Endothelial cell of umbilical vein (primary cell): ENCODE data around the gene VSTM2B. TPM values are rescaled to one million over a fixed set of nuclear protein-coding genes. Genes with fewer than 3 reads are reported as not detected.

ENCODE experiments used
- BruUV-seq: library from RNA; stranded (reverse); fragments of 400-500 nt; replicated peaks from 2 replicates; lab custom pipeline; 2021; lab: Mats Ljungman, UMichigan
- CTCF ChIA-PET: fragments of 300-600, 350-600 bp; sonication (Branson Sonifier 250); formaldehyde crosslinking; loops from one replicate; lab custom pipeline; 2021; ENCODE audit warnings: antibody characterized with exemption, inconsistent platforms; lab: Charles Lee
- POLR2A ChIA-PET: fragments of 300-600, 350-600 bp; sonication (Branson Sonifier 250); formaldehyde crosslinking; loops from one replicate; lab custom pipeline; 2021; ENCODE audit warnings: antibody characterized with exemption, inconsistent platforms; lab: Charles Lee
- DNase-seq: peaks from one replicate; pipeline ENCODE4 v3.0.0-alpha.2; 2011; ENCODE audit warnings: low read depth, low spot score
- FAIRE-seq: peaks from 2 replicates; lab custom pipeline; 2011; peaks lifted over from hg19 to GRCh38; lab: Jason Lieb, UNC
- H2AFZ ChIP-seq: 2 replicates; pipeline ENCODE4 v1.6.0; 2012; ENCODE audit warnings: low read depth, low read length, control low read depth, inconsistent platforms
- H3K27ac ChIP-seq: 2 replicates; pipeline ENCODE4 v1.5.1; 2011; ENCODE audit warnings: low read depth, mild to moderate bottlenecking, control low read depth, low read length, moderate library complexity; ENCODE audit not compliant: insufficient read depth
- H3K27me3 ChIP-seq, 2 experiments: 2 replicates each; pipeline versions ENCODE4 v1.6.0 to v1.6.1; 2011; ENCODE audit warnings: low read length in 2 of 2, mixed read lengths in 1 of 2; ENCODE audit not compliant: control insufficient read depth in 2 of 2, insufficient read depth in 2 of 2
- H3K36me3 ChIP-seq, 2 experiments: 2 replicates in 1 of 2; 3 replicates in 1 of 2; pipeline ENCODE4 v1.5.1; 2011; ENCODE audit warnings: low read length in 2 of 2, mild to moderate bottlenecking in 1 of 2, moderate library complexity in 1 of 2; ENCODE audit not compliant: control insufficient read depth in 2 of 2, insufficient read depth in 2 of 2; ENCODE audit errors: extremely low read depth in 1 of 2
- H3K4me1 ChIP-seq: 3 replicates; pipeline ENCODE4 v1.5.1; 2011; ENCODE audit warnings: mild to moderate bottlenecking, low read length; ENCODE audit not compliant: control insufficient read depth, insufficient read depth; ENCODE audit errors: extremely low read depth
- H3K4me2 ChIP-seq: 2 replicates; pipeline ENCODE4 v1.6.1; 2011; ENCODE audit warnings: low read length, control low read depth, mixed read lengths; ENCODE audit not compliant: insufficient read depth
- H3K4me3 ChIP-seq, 3 experiments: fragments of 200-600 bp in 1 of 3; sonication (generic), shearing (Covaris generic) in 1 of 3; replicated peaks in 1 of 3; 2 replicates each; pipeline ENCODE4 v1.5.1; 2011 to 2016; ENCODE audit warnings: control low read depth in 3 of 3, low read length in 3 of 3, mild to moderate bottlenecking in 2 of 3, inconsistent platforms in 1 of 3, low read depth in 1 of 3, moderate library complexity in 1 of 3; ENCODE audit not compliant: insufficient read depth in 1 of 3
- H3K79me2 ChIP-seq: 2 replicates; pipeline ENCODE4 v1.6.0; 2012; ENCODE audit warnings: low read length, inconsistent platforms; ENCODE audit not compliant: control insufficient read depth, insufficient read depth
- H3K9ac ChIP-seq: replicated peaks from 2 replicates; pipeline ENCODE3; 2011; ENCODE audit warnings: low read length, control low read depth; ENCODE audit not compliant: insufficient read depth; ENCODE audit errors: extremely low read depth
- H3K9me1 ChIP-seq: replicated peaks from 3 replicates; pipeline ENCODE4 v1.6.0; 2011; ENCODE audit warnings: mild to moderate bottlenecking, low read length; ENCODE audit not compliant: control insufficient read depth, insufficient read depth; ENCODE audit errors: extremely low read depth
- H3K9me3 ChIP-seq: replicated peaks from 2 replicates; pipeline ENCODE4 v1.5.1; 2012; ENCODE audit warnings: low read length, inconsistent platforms; ENCODE audit not compliant: control insufficient read depth, insufficient read depth
- H4K20me1 ChIP-seq: replicated peaks from 2 replicates; pipeline ENCODE3; 2011; ENCODE audit warnings: mild to moderate bottlenecking, low read length; ENCODE audit not compliant: control insufficient read depth, insufficient read depth; ENCODE audit errors: extremely low read depth
- FOS ChIP-seq: IDR thresholded peaks from 2 replicates; pipeline ENCODE4 v1.6.1; 2011; ENCODE audit warnings: mild to moderate bottlenecking, low read length, moderate library complexity, borderline replicate concordance; ENCODE audit not compliant: insufficient read depth
- GATA2 ChIP-seq: IDR thresholded peaks from 2 replicates; pipeline ENCODE4 v1.7.0; 2011; ENCODE audit warnings: low read depth, mild to moderate bottlenecking, moderate library complexity, mixed read lengths, low read length; ENCODE audit not compliant: insufficient read length, insufficient read depth
- dilution Hi-C: fragments of 300-500 bp; cut with MboI; formaldehyde crosslinking; loops from one replicate; pipeline ENCODE4 v1.15.0; 2019; ENCODE audit warnings: low sequenced_read_pairs; ENCODE audit not compliant: extremely low pct_ligation_motif_present
- intact Hi-C: fragments of 100-400 bp; cut with micrococcal nuclease; formaldehyde crosslinking; loops from one replicate; pipeline ENCODE4 v1.10.0; 2022
- polyA plus RNA-seq, 4 experiments: library from polyadenylated mRNA; depleted of rRNA in 3 of 4; stranded (reverse) in 3 of 4; unstranded in 1 of 4; fragments of >200 nt; gene quantifications; 2 replicates each; pipeline versions ENCODE4 v1.2.1 to v1.2.3, GENCODE V29; 2011 to 2012; ENCODE audit warnings: missing spikeins in 1 of 4
- total RNA-seq: library from RNA; stranded (reverse); gene quantifications from 2 replicates; pipeline ENCODE4 v1.2.3, GENCODE V29; 2021
- TF ChIP-seq, protein P1 (sequence below), 2 donors: IDR thresholded peaks; 1 replicate in 1 of 2; 2 replicates in 1 of 2; pipeline ENCODE4 v1.5.1; 2011; ENCODE audit warnings: low read length in 2 of 2, mild to moderate bottlenecking in 2 of 2, moderate library complexity in 2 of 2, control low read depth in 1 of 2, inconsistent platforms in 1 of 2, low read depth in 1 of 2; ENCODE audit not compliant: insufficient read depth in 1 of 2; ENCODE audit errors: extremely low read depth in 1 of 2

VSTM2B gene
- total and polyA plus RNA-seq, 2 donors (not counting 3 experiments of a cell fraction or from before 2014, with no cell fraction given) = not detected

DNA sequence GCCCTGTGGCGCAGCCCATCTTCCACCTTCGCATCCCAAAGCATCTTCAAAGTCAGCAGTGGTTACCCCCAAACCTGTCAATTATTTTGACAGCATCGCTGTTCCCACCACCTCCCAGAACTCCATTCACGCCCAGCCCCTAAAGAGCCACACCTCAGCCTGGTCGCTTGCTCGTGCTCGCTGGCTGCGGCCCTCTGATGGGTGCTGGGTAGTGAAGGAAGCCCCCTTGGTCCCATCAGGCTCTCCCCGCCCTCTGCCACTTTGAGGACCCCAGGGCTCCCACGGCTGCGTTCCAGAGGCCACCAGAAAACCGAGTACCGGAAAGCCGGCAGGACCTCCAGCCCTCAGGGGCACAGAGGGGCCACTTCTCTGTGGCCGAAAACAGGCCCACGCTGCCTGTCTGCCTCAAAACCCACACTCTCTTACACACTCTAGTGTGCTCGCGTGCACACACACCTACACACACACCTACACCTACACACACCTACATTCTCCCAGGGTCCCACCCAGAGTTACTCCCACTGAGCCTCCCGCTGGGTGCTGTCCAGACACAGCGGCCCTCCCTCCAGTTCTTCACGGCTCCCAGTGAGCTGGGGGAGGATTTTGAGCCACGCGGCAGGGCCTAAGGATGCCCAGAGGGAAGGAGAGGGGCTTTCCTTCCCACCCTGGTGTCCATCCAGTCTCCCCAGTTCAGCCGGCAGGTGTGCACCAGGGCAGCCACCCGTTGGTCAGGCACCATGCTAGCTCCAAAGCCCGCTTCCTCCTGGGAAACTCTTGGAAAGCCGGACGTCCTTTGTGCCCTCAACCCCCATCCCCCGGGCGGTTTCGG is 1.9 kb downstream of the VSTM2B start:
- no peak for TF ChIP-seq FOS
- no peak overlapping the region for H3K4me2 ChIP-seq
- no peaks in the 10 kb centered on the region for H3K79me2 ChIP-seq
- H3K27ac ChIP-seq = no peak overlapping the region
- FAIRE-seq = no peak
- H3K4me3 ChIP-seq = no peak overlapping the region
- DNase-seq = no peak
- H3K9me1 ChIP-seq = no peaks in the 10 kb centered on the region
- dilution Hi-C loops = no loop called here
- CTCF ChIA-PET = interaction anchor here (0.6 to 1.3 kb wide), 3 partner anchors 189 to 1561 kb away, joined by 3 to 4 read pairs (median 3); no protein-coding TSS in a partner anchor
- POLR2A ChIA-PET = no interaction called here
- H2AFZ ChIP-seq = peak overlapping the region; percentile 13
- BruUV-seq = no TSS peak
- H3K27me3 ChIP-seq = peaks cover 42 to 61% of the 10 kb centered on the region in 2 experiments
- H4K20me1 ChIP-seq = no peaks in the 10 kb centered on the region
- intact Hi-C loops = loop anchor here (2.0 kb wide), 1 partner anchor 1061 kb away; no protein-coding TSS in a partner anchor
- no peaks in the 10 kb centered on the region for H3K9me3 ChIP-seq
- H3K36me3 ChIP-seq = no peaks in the 10 kb centered on the region
- no peak overlapping the region for H3K9ac ChIP-seq
- no peaks in the 10 kb centered on the region for H3K4me1 ChIP-seq

DNA sequence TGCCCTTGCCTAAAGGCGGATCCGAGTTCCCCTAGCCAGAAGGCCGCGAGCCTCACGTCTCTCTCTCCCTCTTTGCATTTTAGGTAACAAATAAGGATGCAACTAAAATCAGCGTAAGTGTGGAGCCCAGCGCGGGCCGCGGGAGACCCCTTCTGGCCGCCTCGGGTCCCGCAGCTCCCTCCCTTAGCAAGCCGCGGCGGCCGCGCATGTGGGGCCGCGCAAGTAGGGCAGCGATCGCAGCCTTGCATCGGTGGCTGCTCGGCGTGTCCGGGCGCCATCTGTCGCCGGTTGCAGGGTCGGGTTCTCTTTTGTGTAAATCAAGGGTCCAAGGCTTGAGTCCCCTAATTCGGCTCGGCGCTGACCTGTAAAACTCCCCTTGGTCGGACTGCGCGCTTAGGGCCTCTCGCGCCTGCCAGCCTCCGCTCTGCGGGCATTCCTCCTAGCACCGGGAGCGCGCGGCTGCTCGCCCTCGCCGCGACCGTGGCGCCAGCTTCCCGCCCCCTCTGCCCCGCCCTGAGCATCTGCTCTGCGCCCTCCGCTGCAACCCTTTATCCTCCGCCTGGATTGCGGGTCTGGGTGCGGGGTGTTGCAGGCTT is 2.7 kb downstream of the VSTM2B start:
- Histone ChIP-seq H3K4me3 (no peak overlapping the region), H3K27me3 (peaks cover 42 to 61% of the 10 kb centered on the region in 2 experiments), H4K20me1 (no peaks in the 10 kb centered on the region), H3K9me1 (no peaks in the 10 kb centered on the region), H3K9me3 (no peaks in the 10 kb centered on the region), H3K27ac (no peak overlapping the region), H2AFZ (peak overlapping the region; percentile 13), H3K36me3 (no peaks in the 10 kb centered on the region), H3K4me1 (no peaks in the 10 kb centered on the region), H3K79me2 (no peaks in the 10 kb centered on the region), H3K4me2 (no peak overlapping the region), H3K9ac (no peak overlapping the region)
- dilution Hi-C loops = no loop called here
- BruUV-seq = no TSS peak
- TF ChIP-seq, protein P1, sequence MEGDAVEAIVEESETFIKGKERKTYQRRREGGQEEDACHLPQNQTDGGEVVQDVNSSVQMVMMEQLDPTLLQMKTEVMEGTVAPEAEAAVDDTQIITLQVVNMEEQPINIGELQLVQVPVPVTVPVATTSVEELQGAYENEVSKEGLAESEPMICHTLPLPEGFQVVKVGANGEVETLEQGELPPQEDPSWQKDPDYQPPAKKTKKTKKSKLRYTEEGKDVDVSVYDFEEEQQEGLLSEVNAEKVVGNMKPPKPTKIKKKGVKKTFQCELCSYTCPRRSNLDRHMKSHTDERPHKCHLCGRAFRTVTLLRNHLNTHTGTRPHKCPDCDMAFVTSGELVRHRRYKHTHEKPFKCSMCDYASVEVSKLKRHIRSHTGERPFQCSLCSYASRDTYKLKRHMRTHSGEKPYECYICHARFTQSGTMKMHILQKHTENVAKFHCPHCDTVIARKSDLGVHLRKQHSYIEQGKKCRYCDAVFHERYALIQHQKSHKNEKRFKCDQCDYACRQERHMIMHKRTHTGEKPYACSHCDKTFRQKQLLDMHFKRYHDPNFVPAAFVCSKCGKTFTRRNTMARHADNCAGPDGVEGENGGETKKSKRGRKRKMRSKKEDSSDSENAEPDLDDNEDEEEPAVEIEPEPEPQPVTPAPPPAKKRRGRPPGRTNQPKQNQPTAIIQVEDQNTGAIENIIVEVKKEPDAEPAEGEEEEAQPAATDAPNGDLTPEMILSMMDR (IDR thresholded peaks at IDR 0.05; ENCODE audit: extremely low read depth in 1 of 2, insufficient read depth in 1 of 2, low read depth in 1 of 2, low read length in 2 of 2) = peak; percentile 70 to 86
- no peak for TF ChIP-seq GATA2
- FAIRE-seq = no peak
- POLR2A ChIA-PET = no interaction called here
- peak; percentile 49 for DNase-seq
- intact Hi-C loops = loop anchor here (2.0 kb wide), 1 partner anchor 1062 kb away; no protein-coding TSS in a partner anchor
- CTCF ChIA-PET = interaction anchor here (0.6 to 1.3 kb wide), 3 partner anchors 188 to 1562 kb away, joined by 3 to 4 read pairs (median 3); no protein-coding TSS in a partner anchor
